ENCODE results near the gene CNEP1R1. TPM values are rescaled to one million over a fixed set of nuclear protein-coding genes. Genes with fewer than 3 reads are reported as not detected.

Gene CNEP1R1
- total RNA-seq, 4 donors from 2014 or later, result 7.6 to 21.6 (median 14.9) TPM

DNA sequence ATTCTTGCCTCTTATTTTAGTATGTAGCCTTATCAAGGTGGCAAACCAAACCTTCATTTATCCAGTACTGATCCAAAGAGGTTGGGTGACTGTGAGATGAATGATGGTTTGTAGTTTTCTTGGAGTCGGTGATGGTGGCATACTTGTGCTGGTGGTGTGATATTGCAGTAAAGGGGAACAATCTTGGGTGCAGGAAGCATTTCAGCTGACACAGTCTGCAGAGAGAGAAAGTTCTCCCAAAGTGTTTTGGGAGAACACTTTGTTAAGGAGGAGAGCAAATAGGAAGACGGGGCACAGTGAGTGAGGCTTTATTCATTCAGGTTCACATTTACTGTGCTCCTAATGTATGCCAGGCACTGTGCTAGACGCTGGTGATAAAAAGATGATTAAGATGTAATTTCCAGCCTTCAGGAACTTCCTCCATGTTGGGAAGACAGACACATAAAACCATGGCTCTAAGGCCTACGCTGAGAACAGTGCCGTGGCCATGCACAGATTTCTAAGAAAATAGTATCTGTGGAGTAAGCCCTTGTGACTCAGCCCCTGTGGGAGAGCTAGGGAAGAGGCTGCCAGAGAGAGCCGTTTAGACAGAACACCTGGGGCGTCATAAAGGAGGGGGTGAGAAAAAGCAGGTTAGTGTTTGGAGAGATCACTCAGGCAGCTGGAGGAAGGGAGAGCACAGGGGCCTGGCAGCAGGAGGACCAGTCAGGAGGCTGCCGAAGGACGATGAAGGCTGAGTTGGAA lies 54.5 kb downstream of the CNEP1R1 start:
- Histone ChIP-seq H3K36me3 (peaks cover 0 to 17% (median 4%) of the 10 kb centered on the region in 4 donors), H3K27ac (no peak overlapping the region), H3K4me1 (no peaks in the 10 kb centered on the region), H3K27me3 (no peaks in the 10 kb centered on the region), H3K9me3 (no peaks in the 10 kb centered on the region), H3K4me3 (no peak overlapping the region)
- 75 to 90% methylated on average over 6 to 9 of the region's 9 CpGs for WGBS, 2 donors (ENCODE audit: low coverage in 1 of 2)
- no peak for TF ChIP-seq POLR2A (IDR thresholded peaks at IDR 0.05)
- no peak for TF ChIP-seq EP300 (IDR thresholded peaks at IDR 0.05; ENCODE audit: low read depth)
- TF ChIP-seq POLR2AphosphoS5 (IDR thresholded peaks at IDR 0.05), result no peak
- TF ChIP-seq, protein P1, sequence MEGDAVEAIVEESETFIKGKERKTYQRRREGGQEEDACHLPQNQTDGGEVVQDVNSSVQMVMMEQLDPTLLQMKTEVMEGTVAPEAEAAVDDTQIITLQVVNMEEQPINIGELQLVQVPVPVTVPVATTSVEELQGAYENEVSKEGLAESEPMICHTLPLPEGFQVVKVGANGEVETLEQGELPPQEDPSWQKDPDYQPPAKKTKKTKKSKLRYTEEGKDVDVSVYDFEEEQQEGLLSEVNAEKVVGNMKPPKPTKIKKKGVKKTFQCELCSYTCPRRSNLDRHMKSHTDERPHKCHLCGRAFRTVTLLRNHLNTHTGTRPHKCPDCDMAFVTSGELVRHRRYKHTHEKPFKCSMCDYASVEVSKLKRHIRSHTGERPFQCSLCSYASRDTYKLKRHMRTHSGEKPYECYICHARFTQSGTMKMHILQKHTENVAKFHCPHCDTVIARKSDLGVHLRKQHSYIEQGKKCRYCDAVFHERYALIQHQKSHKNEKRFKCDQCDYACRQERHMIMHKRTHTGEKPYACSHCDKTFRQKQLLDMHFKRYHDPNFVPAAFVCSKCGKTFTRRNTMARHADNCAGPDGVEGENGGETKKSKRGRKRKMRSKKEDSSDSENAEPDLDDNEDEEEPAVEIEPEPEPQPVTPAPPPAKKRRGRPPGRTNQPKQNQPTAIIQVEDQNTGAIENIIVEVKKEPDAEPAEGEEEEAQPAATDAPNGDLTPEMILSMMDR (IDR thresholded peaks at IDR 0.05), result no peak
- DNase-seq, result no peak
- in situ Hi-C loops (cut with MboI; ENCODE audit: low pct_ligation_motif_present in 1 of 4, low pct_unique_long_range_greater_than_20kb in 1 of 4, low sequenced_read_pairs in 3 of 4) (no loop called here), intact Hi-C loops (cut with DNase I; ENCODE audit: low total_unique reads) (no loop called here)

DNA sequence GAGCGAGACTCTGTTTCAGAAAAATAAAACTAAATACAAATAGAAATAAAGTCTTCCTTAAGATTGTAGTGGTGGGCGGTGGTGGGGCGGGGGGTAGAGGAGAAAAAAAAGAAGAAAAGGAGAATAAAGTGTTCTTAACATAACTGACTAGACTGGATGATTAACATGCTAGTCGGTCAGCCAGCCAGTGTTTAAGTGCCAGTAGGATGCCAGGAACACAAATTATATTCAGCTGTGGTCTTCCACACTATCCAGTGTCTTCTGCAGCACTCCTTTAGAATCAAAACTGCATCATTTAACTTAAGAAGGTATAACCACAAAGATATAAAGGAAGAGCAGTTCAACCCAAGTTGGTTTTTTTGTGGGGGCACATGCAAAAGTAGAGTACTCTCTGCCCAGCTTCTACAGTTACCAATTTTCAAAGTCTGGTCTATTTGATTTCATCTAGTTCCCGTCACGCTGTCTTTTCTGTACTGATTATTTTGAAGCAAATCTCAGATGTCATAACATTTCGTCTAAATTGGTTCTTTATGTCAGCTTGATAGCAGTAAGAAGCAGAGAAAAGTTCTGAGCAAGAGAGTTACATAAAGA lies 56.5 kb downstream of the CNEP1R1 start:
- 89 to 95% methylated on average over 4 to 7 of the region's 7 CpGs for WGBS, 2 donors (ENCODE audit: low coverage in 1 of 2)
- no peaks in the 10 kb centered on the region for H3K4me1 ChIP-seq
- H3K9me3 ChIP-seq, result no peaks in the 10 kb centered on the region
- TF ChIP-seq, protein P1 (IDR thresholded peaks at IDR 0.05), result no peak
- TF ChIP-seq POLR2AphosphoS5 (IDR thresholded peaks at IDR 0.05) (no peak), POLR2A (IDR thresholded peaks at IDR 0.05) (no peak), EP300 (IDR thresholded peaks at IDR 0.05; ENCODE audit: low read depth) (no peak)
- intact Hi-C loops (cut with DNase I; ENCODE audit: low total_unique reads) (no loop called here), in situ Hi-C loops (cut with MboI; ENCODE audit: low pct_ligation_motif_present in 1 of 4, low pct_unique_long_range_greater_than_20kb in 1 of 4, low sequenced_read_pairs in 3 of 4) (no loop called here)
- H3K27ac ChIP-seq, result no peak overlapping the region
- H3K27me3 ChIP-seq, result no peaks in the 10 kb centered on the region
- H3K36me3 ChIP-seq, result peaks cover 0 to 36% (median 14%) of the 10 kb centered on the region in 4 donors
- DNase-seq, result no peak
- no peak overlapping the region for H3K4me3 ChIP-seq

DNA sequence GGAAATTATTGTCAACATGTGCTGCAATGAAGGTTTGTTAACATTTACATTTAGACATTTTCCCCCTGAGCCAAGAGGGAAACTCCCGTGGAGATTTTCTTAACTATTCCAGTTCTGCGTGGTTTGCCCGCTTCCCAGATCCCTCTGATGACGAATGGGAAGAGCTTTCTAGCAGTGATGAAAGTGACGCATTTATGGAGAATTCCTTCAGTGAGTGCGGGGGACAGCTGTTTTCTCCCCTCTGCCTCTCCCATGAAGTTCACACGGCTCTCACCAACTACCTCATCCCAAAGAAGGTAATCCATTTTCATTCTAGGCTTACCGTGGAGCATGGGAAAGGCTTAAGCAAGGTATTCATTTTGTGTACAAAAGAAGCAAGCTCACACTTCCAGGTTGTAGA lies 59.0 kb downstream of the CNEP1R1 start:
- Histone ChIP-seq H3K9me3 (no peaks in the 10 kb centered on the region), H3K4me3 (no peak overlapping the region), H3K27ac (no peak overlapping the region), H3K27me3 (no peaks in the 10 kb centered on the region), H3K4me1 (no peaks in the 10 kb centered on the region), H3K36me3 (peaks cover 0 to 34% (median 15%) of the 10 kb centered on the region in 4 donors)
- in situ Hi-C loops (cut with MboI; ENCODE audit: low pct_ligation_motif_present in 1 of 4, low pct_unique_long_range_greater_than_20kb in 1 of 4, low sequenced_read_pairs in 3 of 4) (no loop called here), intact Hi-C loops (cut with DNase I; ENCODE audit: low total_unique reads) (no loop called here)
- WGBS, 2 donors (ENCODE audit: low coverage in 1 of 2), result 78 to 88% methylated on average over 6 to 8 of the region's 8 CpGs
- TF ChIP-seq, protein P1 (IDR thresholded peaks at IDR 0.05), result no peak
- TF ChIP-seq POLR2AphosphoS5 (IDR thresholded peaks at IDR 0.05) (no peak), EP300 (IDR thresholded peaks at IDR 0.05; ENCODE audit: low read depth) (no peak), POLR2A (IDR thresholded peaks at IDR 0.05) (no peak)
- no peak for DNase-seq

DNA sequence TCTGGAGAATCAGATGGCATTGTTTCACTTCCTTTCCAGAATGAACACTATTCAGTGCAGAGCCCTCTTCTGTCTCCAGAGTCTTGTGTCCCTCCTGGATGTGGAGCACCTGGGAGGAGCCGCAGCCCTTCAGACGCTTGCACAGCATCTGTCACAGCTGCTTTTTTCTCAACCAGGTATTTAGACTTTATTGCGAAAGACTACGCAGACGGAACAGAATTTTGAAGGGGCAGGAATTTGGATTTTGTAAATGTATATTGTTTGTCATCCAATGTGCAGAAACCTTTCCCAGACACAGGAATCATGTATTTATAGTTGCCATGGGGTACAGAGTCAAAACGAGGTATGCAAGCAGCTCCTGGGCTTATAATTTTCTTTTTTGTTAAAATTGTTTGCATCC lies 61.2 kb downstream of the CNEP1R1 start:
- in situ Hi-C loops (cut with MboI; ENCODE audit: low pct_ligation_motif_present in 1 of 4, low pct_unique_long_range_greater_than_20kb in 1 of 4, low sequenced_read_pairs in 3 of 4) (no loop called here), intact Hi-C loops (cut with DNase I; ENCODE audit: low total_unique reads) (no loop called here)
- Histone ChIP-seq H3K36me3 (peaks cover 0 to 34% (median 13%) of the 10 kb centered on the region in 4 donors), H3K4me1 (no peaks in the 10 kb centered on the region), H3K4me3 (no peak overlapping the region), H3K27ac (no peak overlapping the region), H3K9me3 (no peaks in the 10 kb centered on the region), H3K27me3 (no peaks in the 10 kb centered on the region)
- no peak for DNase-seq
- WGBS, 2 donors (ENCODE audit: low coverage in 1 of 2), result 95 to 97% methylated on average over 6 of the region's 6 CpGs
- TF ChIP-seq EP300 (IDR thresholded peaks at IDR 0.05; ENCODE audit: low read depth), result no peak
- TF ChIP-seq, protein P1 (IDR thresholded peaks at IDR 0.05), result no peak
- TF ChIP-seq POLR2A (IDR thresholded peaks at IDR 0.05), result no peak
- no peak for TF ChIP-seq POLR2AphosphoS5 (IDR thresholded peaks at IDR 0.05)

Small RNAs within 50 kb of the gene (small RNA-seq; reads per million reads assigned to genes)
- 0 reads per million in 4 donors for gene RF00017

Other genes with a start within 250 kb of the CNEP1R1 start
- 10 to 100 TPM in 1 of 4 donors, 1 to 10 TPM in 3; 4.9 to 13.1 (median 7.2) TPM for gene ZNF423, start 169.1 kb upstream of the CNEP1R1 start, total RNA-seq
- gene HEATR3, start 40.7 kb downstream of the CNEP1R1 start, total RNA-seq, result 10 to 100 TPM; 17.6 to 42.2 (median 25.8) TPM
- gene TENT4B, start 128.1 kb downstream of the CNEP1R1 start, total RNA-seq, result 10 to 100 TPM in 2 of 4 donors, 1 to 10 TPM in 2; 8.2 to 18.0 (median 13.0) TPM
- gene ADCY7, start 241.3 kb downstream of the CNEP1R1 start, total RNA-seq, result 10 to 100 TPM in 3 of 4 donors, 1 to 10 TPM in 1; 4.6 to 44.9 (median 14.1) TPM